Measurements from ENCODE around the gene MSMP. TPM values are rescaled to one million over a fixed set of nuclear protein-coding genes. Genes with fewer than 3 reads are reported as not detected.

MSMP gene
- total and polyA plus RNA-seq, 2 donors (not counting 3 experiments of a cell fraction or from before 2014, with no cell fraction given) = 18.8 to 29.0 TPM

DNA sequence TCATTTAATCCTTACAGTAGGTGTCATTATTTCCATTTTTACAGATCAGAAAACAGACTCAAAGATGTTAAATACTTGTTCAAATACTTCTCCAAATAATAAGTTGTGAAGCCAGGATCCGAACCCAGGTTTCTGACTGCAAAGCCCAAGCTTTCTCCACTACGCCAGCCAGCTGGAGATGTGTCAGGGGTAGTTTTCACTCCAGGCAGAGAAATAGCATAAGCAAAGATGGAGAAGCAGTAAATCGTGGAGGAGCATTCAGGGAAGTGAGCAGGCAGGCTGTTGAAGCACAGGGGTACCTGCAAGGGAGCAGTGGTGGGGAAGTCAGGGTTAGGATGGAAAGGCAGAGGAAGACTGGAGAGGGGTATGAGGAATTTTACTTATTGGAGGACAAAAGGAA, 25.0 kb downstream of the MSMP start:
- peak overlapping the region; percentile 97 for H3K4me2 ChIP-seq (ENCODE audit: insufficient read depth, low read length)
- no peaks in the 10 kb centered on the region for H3K27me3 ChIP-seq (ENCODE audit: control insufficient read depth in 2 of 2, insufficient read depth in 2 of 2, low read length in 2 of 2)
- no peaks in the 10 kb centered on the region for H3K9me3 ChIP-seq (replicated peaks; ENCODE audit: control insufficient read depth, insufficient read depth, low read length)
- no peak for TF ChIP-seq EZH2 (IDR thresholded peaks at IDR 0.05; ENCODE audit: borderline replicate concordance, low read depth, low read length, severe bottlenecking)
- no peak for TF ChIP-seq GATA2 (IDR thresholded peaks at IDR 0.05; ENCODE audit: insufficient read depth, insufficient read length, low read depth, low read length)
- no peak for TF ChIP-seq MAX (IDR thresholded peaks at IDR 0.05; ENCODE audit: insufficient read depth, insufficient read length)
- TF ChIP-seq POLR2A (IDR thresholded peaks at IDR 0.05; ENCODE audit: low read depth, low read length) = no peak
- no peak for TF ChIP-seq FOS (IDR thresholded peaks at IDR 0.05; ENCODE audit: borderline replicate concordance, insufficient read depth, low read length)
- TF ChIP-seq CTCF (IDR thresholded peaks at IDR 0.05; ENCODE audit: extremely low read depth in 1 of 2, insufficient read depth in 1 of 2, low read depth in 1 of 2, low read length in 2 of 2) = no peak
- no peak for TF ChIP-seq MYC (IDR thresholded peaks at IDR 0.05; ENCODE audit: low read depth, low read length)
- no peak for TF ChIP-seq JUN (IDR thresholded peaks at IDR 0.05; ENCODE audit: borderline replicate concordance, insufficient read depth, insufficient read length, low read depth)
- no peak for TF ChIP-seq POLR2AphosphoS5 (IDR thresholded peaks at IDR 0.05; ENCODE audit: insufficient read depth, low read depth, low read length)
- H4K20me1 ChIP-seq (replicated peaks; ENCODE audit: control insufficient read depth, extremely low read depth, insufficient read depth, low read length) = no peaks in the 10 kb centered on the region
- H3K9ac ChIP-seq (replicated peaks; ENCODE audit: extremely low read depth, insufficient read depth, low read length) = peak overlapping the region; percentile 66
- peak overlapping the region in 2 of 3 experiments; percentile 9 to 79 for H3K4me3 ChIP-seq (replicated peaks in 1 of 3; ENCODE audit: insufficient read depth in 1 of 3, low read depth in 1 of 3, low read length in 3 of 3)
- ChIA-PET POLR2A (no interaction called here), CTCF (interaction anchor here (1.0 to 4.1 kb wide), 10 partner anchors 16 to 177 kb away, joined by 3 to 52 read pairs (median 10); partner anchors contain the start of genes GBA2, HRCT1, RGP1 and TPM2)
- H3K27ac ChIP-seq (ENCODE audit: insufficient read depth, low read depth, low read length) = peak overlapping the region; percentile 78
- intact Hi-C loops (cut with micrococcal nuclease) = loop anchor here (1.0 to 5.0 kb wide), 2 partner anchors 72 to 153 kb away; no protein-coding TSS in a partner anchor
- dilution Hi-C loops (cut with MboI; ENCODE audit: extremely low pct_ligation_motif_present, low sequenced_read_pairs) = no loop called here
- BruUV-seq (replicated peaks) = no TSS peak
- FAIRE-seq = no peak
- H3K79me2 ChIP-seq (ENCODE audit: control insufficient read depth, insufficient read depth, low read length) = peaks cover 80% of the 10 kb centered on the region
- peaks cover 60% of the 10 kb centered on the region for H3K4me1 ChIP-seq (ENCODE audit: control insufficient read depth, extremely low read depth, insufficient read depth, low read length)
- no peak for DNase-seq (ENCODE audit: low read depth, low spot score)
- H3K36me3 ChIP-seq (ENCODE audit: control insufficient read depth in 2 of 2, extremely low read depth in 1 of 2, insufficient read depth in 2 of 2, low read length in 2 of 2) = peaks cover 13 to 16% of the 10 kb centered on the region in 2 experiments
- no peaks in the 10 kb centered on the region for H3K9me1 ChIP-seq (replicated peaks; ENCODE audit: control insufficient read depth, extremely low read depth, insufficient read depth, low read length)
- no peak overlapping the region for H2AFZ ChIP-seq (ENCODE audit: low read depth, low read length)
